HUES6 (cell line): ENCODE measurements around the gene RGMB.

ENCODE experiments used
- H3K27ac ChIP-seq: 2 replicates; pipeline ENCODE4 v1.7.0; 2013; ENCODE audit warnings: low read depth, mild to moderate bottlenecking, low read length, inconsistent platforms
- H3K27me3 ChIP-seq: 2 replicates; pipeline ENCODE4 v1.6.1; 2013; ENCODE audit warnings: low read length; ENCODE audit not compliant: control insufficient read depth, insufficient read depth
- H3K36me3 ChIP-seq: 2 replicates; pipeline ENCODE4 v1.6.1; 2013; ENCODE audit warnings: low read length; ENCODE audit not compliant: control insufficient read depth, insufficient read depth
- H3K4me1 ChIP-seq: 2 replicates; pipeline ENCODE4 v1.6.1; 2013; ENCODE audit warnings: low read length; ENCODE audit not compliant: control insufficient read depth, insufficient read depth
- H3K4me3 ChIP-seq: 2 replicates; pipeline ENCODE4 v1.5.1; 2013; ENCODE audit warnings: low read depth, low read length
- H3K9ac ChIP-seq: one replicate; pipeline ENCODE4 v1.6.1; 2013; ENCODE audit warnings: mild to moderate bottlenecking, low read length
- H3K9me3 ChIP-seq: 2 replicates; pipeline ENCODE4 v1.6.1; 2013; ENCODE audit warnings: low read depth, low read length; ENCODE audit not compliant: control insufficient read depth, insufficient read depth

The RGMB gene

DNA sequence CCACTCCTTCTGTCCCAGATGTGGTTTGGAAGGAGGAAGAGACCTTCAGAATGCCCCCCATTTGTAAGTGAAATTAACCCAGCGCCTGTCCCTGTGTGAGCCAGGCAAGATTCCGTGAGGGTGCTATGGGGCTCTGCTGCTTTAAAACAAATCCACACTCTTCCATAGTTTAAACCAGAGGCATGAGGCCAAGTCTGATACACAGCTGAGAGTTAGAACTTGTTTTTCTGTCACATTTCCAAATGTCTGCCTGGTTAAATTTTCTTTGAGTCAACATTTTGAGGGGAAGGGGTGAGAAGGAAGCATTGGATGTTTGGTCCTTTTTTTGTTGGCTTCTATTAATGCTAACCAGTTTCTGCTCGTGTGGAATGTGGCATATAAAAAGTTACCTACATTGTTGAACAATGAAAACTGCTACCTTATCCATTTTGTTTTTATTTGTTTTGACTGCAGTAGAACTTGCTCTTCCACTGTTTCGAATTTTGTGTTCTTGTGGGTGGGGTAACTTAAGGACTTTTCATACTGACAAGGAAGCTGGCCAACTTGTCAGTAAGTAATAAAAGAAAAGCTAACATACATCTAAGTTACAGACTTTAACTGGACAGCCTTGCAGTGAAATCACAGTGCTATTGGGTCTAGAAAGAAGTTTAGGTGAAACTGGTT is 12.9 kb downstream of the RGMB start:
- no peak overlapping the region for H3K27ac ChIP-seq
- H3K9ac ChIP-seq: no peak overlapping the region
- H3K4me3 ChIP-seq: no peak overlapping the region
- H3K4me1 ChIP-seq: peaks cover 41% of the 10 kb centered on the region
- peaks cover 64% of the 10 kb centered on the region for H3K36me3 ChIP-seq
- no peaks in the 10 kb centered on the region for H3K27me3 ChIP-seq
- H3K9me3 ChIP-seq: no peaks in the 10 kb centered on the region

DNA sequence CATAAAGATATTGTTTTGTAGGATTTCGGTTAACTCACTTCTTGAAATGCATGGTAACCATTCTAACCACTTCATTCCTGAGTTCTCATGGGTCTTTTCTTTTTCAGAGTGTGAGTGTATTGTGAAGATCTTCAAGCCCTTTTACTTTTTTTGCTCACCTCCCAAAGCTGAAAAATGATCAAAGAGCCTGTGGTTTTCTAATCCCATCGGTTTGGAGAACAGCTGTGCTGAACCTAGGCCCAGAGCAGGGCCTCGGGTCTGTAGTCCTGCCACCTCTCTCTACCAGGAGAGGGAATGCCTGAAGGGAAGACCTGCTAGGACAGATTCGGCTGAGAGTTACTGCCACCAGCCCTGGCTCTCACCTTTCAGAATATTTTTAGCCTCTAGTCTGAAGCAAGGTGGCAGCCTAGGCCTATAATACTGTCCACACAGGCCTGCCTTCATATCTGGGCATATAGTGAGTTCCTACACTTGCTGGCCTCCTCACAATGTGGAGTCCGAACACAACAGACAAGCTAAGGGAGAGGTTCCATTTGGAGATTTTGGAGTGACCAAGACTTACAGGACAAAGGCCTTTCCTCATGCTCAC is 13.8 kb downstream of the RGMB start:
- Histone ChIP-seq H3K27ac (no peak overlapping the region), H3K27me3 (no peaks in the 10 kb centered on the region), H3K36me3 (peaks cover 55% of the 10 kb centered on the region), H3K4me3 (no peak overlapping the region), H3K9me3 (no peaks in the 10 kb centered on the region), H3K9ac (no peak overlapping the region), H3K4me1 (peaks cover 39% of the 10 kb centered on the region)

DNA sequence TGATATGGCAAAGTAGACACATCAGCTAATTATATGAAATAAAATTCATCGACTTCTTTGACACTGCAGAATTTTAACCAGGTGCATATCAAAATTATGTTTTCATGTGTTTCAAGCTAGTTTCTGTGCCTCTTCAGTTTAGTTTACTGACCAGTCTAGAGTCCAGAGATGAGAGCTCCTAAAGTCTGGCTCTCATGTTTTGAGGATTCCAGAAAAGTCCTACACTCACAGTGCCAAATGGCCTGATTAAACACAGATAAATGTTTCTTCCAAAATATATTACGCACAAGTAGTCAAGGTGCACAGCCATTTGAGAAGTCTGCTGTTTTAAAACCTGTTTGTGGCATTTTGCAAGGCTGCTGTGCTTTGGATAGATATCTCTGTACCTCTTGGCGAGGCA is 15.6 kb downstream of the RGMB start:
- no peak overlapping the region for H3K4me3 ChIP-seq
- no peak overlapping the region for H3K9ac ChIP-seq
- H3K27ac ChIP-seq: no peak overlapping the region
- H3K27me3 ChIP-seq: no peaks in the 10 kb centered on the region
- H3K36me3 ChIP-seq: peaks cover 49% of the 10 kb centered on the region
- H3K9me3 ChIP-seq: no peaks in the 10 kb centered on the region
- H3K4me1 ChIP-seq: peaks cover 32% of the 10 kb centered on the region

DNA sequence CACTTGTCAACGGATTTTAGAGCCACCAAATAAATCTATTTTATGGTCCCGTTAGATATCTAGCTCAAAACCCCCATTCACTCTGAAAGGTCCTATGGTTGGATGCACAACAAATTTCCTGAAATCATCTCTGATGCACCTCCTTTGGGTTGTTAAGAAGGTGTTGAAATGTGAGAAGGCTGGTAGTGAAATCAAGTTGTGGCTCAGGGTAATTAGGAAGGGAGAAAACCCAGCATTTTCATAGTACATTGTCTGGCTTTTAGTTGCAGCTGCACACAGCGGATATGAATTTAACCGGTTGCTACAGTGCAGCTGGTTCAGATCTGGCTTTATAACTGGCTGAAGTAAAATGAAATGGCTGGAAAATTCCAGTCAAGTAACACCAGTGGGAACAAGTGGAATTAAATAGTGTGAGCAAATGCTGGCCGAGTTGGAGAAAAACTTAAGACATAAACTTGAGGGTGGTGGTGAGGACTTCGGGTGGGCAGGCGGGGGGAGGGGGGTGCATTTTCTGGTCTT is 17.6 kb downstream of the RGMB start:
- no peak overlapping the region for H3K9ac ChIP-seq
- no peaks in the 10 kb centered on the region for H3K9me3 ChIP-seq
- H3K36me3 ChIP-seq: peaks cover 32% of the 10 kb centered on the region
- H3K27ac ChIP-seq: no peak overlapping the region
- H3K4me1 ChIP-seq: peaks cover 22% of the 10 kb centered on the region
- no peaks in the 10 kb centered on the region for H3K27me3 ChIP-seq
- H3K4me3 ChIP-seq: no peak overlapping the region

DNA sequence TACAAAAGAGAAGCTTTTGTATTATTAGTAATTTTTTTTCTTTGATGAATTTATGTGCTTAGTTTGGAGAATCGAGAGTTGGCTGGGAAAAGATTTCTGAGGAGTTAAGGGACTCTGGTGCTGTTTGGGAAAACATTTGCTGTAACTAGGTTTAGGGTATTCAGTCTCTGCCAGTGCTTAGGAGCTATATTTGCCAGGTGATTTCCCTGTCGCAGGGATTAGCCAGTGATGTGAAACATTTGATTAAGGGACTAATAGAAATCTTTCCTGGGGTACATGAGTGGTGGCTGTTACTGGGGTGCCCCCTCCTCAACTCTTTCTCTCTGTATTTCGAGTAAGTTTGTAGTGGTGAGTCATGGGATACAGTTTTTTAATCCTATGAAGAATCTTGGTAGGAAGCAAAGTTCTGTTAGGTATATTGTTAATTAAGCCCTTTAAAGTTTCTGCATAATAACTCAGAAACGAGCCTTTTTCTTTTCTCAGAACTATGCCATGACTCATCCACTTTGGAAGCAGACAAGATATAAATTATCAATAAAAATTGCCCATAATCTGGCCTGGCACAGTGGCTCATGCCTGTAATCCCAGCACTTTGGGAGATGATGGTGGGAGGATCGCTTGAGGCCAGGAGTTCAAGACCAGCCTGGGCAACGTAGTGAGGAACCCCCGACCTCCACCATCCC is 18.6 kb downstream of the RGMB start:
- Histone ChIP-seq H3K36me3 (peaks cover 24% of the 10 kb centered on the region), H3K27ac (no peak overlapping the region), H3K4me3 (no peak overlapping the region), H3K9ac (no peak overlapping the region), H3K27me3 (no peaks in the 10 kb centered on the region), H3K9me3 (no peaks in the 10 kb centered on the region), H3K4me1 (peaks cover 25% of the 10 kb centered on the region)

DNA sequence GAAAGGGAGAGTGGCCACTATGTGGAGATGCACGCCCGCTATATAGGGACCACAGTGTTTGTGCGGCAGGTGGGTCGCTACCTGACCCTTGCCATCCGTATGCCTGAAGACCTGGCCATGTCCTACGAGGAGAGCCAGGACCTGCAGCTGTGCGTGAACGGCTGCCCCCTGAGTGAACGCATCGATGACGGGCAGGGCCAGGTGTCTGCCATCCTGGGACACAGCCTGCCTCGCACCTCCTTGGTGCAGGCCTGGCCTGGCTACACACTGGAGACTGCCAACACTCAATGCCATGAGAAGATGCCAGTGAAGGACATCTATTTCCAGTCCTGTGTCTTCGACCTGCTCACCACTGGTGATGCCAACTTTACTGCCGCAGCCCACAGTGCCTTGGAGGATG is 19.8 kb downstream of the RGMB start:
- peaks cover 25% of the 10 kb centered on the region for H3K4me1 ChIP-seq
- no peaks in the 10 kb centered on the region for H3K27me3 ChIP-seq
- no peak overlapping the region for H3K9ac ChIP-seq
- no peaks in the 10 kb centered on the region for H3K9me3 ChIP-seq
- H3K36me3 ChIP-seq: peaks cover 12% of the 10 kb centered on the region
- no peak overlapping the region for H3K4me3 ChIP-seq
- no peak overlapping the region for H3K27ac ChIP-seq

DNA sequence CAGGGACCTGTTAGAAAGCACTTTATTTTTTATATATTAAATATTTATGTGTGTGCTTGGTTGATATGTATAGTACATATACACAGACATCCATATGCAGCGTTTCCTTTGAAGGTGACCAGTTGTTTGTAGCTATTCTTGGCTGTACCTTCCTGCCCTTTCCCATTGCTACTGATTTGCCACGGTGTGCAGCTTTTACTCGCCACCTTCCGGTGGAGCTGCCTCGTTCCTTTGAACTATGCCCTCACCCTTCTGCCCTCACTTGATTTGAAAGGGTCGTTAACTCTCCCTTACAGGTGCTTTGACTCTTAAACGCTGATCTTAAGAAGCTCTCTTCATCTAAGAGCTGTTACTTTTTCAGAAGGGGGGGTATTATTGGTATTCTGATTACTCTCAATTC is 20.5 kb downstream of the RGMB start:
- Histone ChIP-seq H3K4me1 (peaks cover 25% of the 10 kb centered on the region), H3K27me3 (no peaks in the 10 kb centered on the region), H3K9ac (no peak overlapping the region), H3K36me3 (peaks cover 12% of the 10 kb centered on the region), H3K9me3 (no peaks in the 10 kb centered on the region), H3K4me3 (no peak overlapping the region), H3K27ac (no peak overlapping the region)

DNA sequence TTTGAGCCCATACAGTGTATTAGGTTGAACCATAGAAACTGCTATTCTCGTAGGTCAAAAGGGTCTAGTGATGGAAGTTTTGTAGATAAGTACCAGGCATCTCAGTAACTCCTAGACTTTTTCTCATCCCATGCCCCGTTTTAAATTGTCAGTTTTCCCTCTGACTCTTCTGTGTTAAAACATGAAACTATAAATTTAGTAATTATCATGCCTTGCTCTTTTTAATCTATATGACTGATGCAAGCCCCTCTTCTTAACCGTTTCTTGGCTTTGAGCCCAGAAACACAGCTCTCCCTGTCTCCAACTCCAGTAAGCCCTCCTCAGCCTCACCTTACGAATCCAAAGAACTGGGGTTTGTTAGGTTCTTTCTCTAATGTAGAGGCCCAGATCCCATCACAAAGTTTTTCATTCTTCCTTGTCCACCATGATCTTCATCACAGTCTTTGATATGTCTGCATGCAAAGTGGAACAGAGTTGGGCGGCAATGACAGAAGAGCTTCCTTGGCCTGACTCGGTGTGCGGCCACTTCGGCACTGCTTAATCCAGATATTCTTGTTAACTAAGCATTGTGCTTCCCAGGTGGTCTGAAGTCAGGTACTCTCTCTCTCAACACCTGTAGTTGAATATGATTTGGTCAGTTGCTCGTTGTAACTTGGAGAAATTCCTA is 21.1 kb downstream of the RGMB start:
- Histone ChIP-seq H3K9me3 (no peaks in the 10 kb centered on the region), H3K9ac (no peak overlapping the region), H3K27ac (no peak overlapping the region), H3K36me3 (peaks cover 12% of the 10 kb centered on the region), H3K4me1 (peaks cover 25% of the 10 kb centered on the region), H3K4me3 (no peak overlapping the region), H3K27me3 (no peaks in the 10 kb centered on the region)

DNA sequence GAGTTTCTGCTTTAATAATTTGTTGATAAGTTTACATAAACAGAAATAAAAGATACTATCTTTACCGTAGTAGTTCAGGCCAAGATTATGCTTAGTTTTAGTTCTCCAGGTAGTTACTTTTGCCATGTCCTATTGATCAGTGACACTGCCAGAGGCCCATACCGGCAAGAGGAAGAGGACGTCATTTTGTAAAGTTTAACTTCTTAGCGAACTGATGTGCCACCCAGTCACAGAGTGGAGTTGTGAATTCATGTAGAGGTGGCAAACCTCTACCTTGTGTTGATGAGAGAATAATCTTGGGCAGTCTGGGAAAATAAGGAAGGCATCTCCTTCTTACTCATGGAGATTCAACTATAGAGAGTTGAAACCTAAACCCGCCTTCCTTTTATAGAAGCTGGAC is 21.8 kb downstream of the RGMB start:
- H3K9me3 ChIP-seq: no peaks in the 10 kb centered on the region
- no peak overlapping the region for H3K9ac ChIP-seq
- H3K27me3 ChIP-seq: no peaks in the 10 kb centered on the region
- H3K36me3 ChIP-seq: peaks cover 12% of the 10 kb centered on the region
- H3K4me3 ChIP-seq: no peak overlapping the region
- no peak overlapping the region for H3K27ac ChIP-seq
- H3K4me1 ChIP-seq: peaks cover 21% of the 10 kb centered on the region

DNA sequence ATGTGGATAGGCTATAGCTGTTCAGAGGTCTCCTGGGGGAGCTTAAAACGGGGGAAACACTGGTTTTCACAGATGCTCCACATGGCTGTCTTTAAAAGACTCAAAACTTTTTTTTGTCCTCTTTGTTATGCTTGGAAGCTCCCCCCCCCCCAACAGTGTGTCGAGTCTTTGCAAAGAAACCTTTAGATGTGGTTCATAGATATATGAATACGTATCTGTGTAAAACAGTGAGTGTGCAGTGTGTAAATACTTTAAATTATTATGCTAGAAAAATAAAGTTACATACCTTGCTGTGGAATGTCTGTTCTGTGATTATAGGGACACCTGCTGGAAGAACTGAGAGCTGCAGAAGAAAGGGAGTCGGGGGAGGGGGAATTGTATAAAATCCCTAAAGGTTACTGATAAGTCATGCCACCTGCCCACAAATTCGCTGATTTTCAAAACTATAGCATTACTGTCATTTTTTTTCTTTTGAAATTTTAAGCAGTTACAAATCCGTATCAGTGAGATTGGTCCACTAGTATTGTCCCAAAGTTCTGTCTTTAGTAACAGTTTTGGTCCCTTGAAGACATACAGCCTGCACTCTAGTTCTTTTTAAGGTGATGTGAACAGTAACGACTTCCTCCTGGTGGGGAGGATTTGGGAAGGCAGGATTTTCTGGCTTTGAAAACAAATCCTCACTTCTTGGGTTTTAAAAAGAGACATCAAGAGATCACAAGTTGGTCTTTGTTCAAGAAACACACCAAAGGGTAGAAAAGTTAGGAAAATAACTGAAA is 22.9 kb downstream of the RGMB start:
- Histone ChIP-seq H3K4me3 (no peak overlapping the region), H3K36me3 (peaks cover 12% of the 10 kb centered on the region), H3K9ac (no peak overlapping the region), H3K4me1 (peaks cover 12% of the 10 kb centered on the region; the same call in 1 of the 2 replicates), H3K9me3 (no peaks in the 10 kb centered on the region), H3K27me3 (no peaks in the 10 kb centered on the region), H3K27ac (peak overlapping the region; percentile 30; the same call in 1 of the 2 replicates)
